WERI-Rb-1 (cell line): Measurements from ENCODE around the gene DBN1.

Experiments used
- DNase-seq: peaks from one replicate; pipeline ENCODE4 v3.0.0-alpha.2; 2020
- H3K27ac ChIP-seq: fragments of 250-450 bp; sonication (Bioruptor Pico); 2 replicates; pipeline ENCODE4 v1.5.1; 2020; ENCODE audit warnings: mild to moderate bottlenecking, moderate library complexity
- H3K27me3 ChIP-seq: fragments of 250-450 bp; sonication (Bioruptor Pico); 2 replicates; pipeline ENCODE4 v1.5.1; 2021; ENCODE audit warnings: mild to moderate bottlenecking, low read depth, moderate library complexity; ENCODE audit not compliant: insufficient read depth, severe bottlenecking
- H3K36me3 ChIP-seq: fragments of 250-450 bp; sonication (Bioruptor Pico); 2 replicates; pipeline ENCODE4 v1.5.1; 2020; ENCODE audit warnings: mild to moderate bottlenecking, moderate library complexity
- H3K4me3 ChIP-seq: 2 replicates; pipeline ENCODE4 v1.5.1; 2011; ENCODE audit warnings: low read depth, mild to moderate bottlenecking, control low read depth, low read length
- H3K9me3 ChIP-seq: fragments of 250-450 bp; sonication (Bioruptor Pico); 2 replicates; pipeline ENCODE4 v1.5.1; 2021; ENCODE audit warnings: mild to moderate bottlenecking, moderate library complexity; ENCODE audit not compliant: severe bottlenecking
- CTCF ChIP-seq: IDR thresholded peaks from 2 replicates; pipeline ENCODE4 v1.5.1; 2011; ENCODE audit warnings: low read depth, mild to moderate bottlenecking, control low read depth, inconsistent platforms, low read length

DBN1 gene

GRCh38 chr5:177515580-177515979 lies 42.1 kb upstream of the DBN1 start:
- no peaks in the 10 kb centered on the region for H3K9me3 ChIP-seq
- peak overlapping the region; percentile 80; the same call in 1 of the 2 replicates for H3K4me3 ChIP-seq
- no peak for TF ChIP-seq CTCF
- DNase-seq, result no peak
- no peak overlapping the region for H3K27ac ChIP-seq
- peaks cover 9% of the 10 kb centered on the region for H3K36me3 ChIP-seq
- H3K27me3 ChIP-seq, result no peaks in the 10 kb centered on the region

DNA sequence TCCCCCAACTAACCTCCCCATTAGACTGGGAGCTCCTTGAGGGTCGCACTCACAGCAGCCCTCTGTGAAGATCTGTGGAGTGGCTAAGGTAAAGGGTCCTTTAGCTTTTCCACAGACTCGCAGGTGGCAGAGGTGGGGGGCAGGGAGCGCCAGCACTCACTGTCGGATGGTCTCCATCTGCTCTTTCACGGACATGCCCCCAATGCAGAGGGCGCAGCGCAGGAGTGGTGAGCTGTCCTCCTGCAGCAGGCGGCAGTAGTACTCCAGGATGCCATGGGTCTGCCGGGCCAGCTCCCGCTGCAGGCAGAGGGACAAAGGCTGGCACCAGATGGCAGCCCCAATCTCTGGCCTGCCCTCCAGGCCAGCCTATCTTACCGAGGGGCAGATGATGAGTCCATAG lies 41.1 kb upstream of the DBN1 start:
- Histone ChIP-seq H3K4me3 (no peak overlapping the region), H3K9me3 (no peaks in the 10 kb centered on the region), H3K27me3 (no peaks in the 10 kb centered on the region), H3K36me3 (peaks cover 9% of the 10 kb centered on the region), H3K27ac (no peak overlapping the region)
- DNase-seq, result no peak
- no peak for TF ChIP-seq CTCF

- Histone ChIP-seq H3K4me3 (no peak overlapping the region), H3K27ac (no peak overlapping the region), H3K36me3 (peaks cover 9% of the 10 kb centered on the region), H3K27me3 (no peaks in the 10 kb centered on the region), H3K9me3 (no peaks in the 10 kb centered on the region)
- no peak for DNase-seq
- no peak for TF ChIP-seq CTCF
Measured at GRCh38 chr5:177513500-177513899, 40.1 kb upstream of the DBN1 start.

DNA sequence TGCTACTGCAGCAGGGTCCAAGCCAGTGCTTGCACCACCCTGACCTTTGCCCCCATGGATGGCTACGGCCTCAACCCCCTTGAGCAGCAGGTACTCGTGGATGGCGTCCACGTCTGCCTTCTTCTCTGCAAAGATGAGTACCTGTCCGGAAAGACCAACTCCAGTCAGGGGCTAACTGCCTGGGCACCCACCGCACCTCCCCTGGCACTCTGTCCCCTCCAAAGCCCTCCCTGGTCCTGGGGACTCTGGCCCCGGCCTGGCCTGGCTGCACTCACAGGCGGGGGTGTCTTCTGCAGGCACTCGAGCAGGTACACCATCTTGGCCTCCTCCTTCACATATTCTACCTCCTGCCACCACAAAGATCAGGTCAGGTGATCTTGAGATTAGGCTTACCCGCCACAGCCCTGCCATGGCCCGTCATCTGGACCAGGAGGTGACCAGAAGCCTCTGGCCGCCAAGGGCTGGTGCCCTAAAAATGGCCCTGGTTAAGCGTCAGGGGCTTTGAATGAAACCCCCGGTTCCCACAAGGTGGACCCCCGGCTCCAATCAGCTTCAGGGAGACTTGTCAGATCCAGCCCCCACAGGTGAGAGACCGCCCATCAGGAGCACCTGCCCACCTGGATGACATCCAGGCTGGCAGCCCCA lies 39.4 kb upstream of the DBN1 start:
- no peaks in the 10 kb centered on the region for H3K9me3 ChIP-seq
- H3K36me3 ChIP-seq, result peaks cover 9% of the 10 kb centered on the region
- no peaks in the 10 kb centered on the region for H3K27me3 ChIP-seq
- DNase-seq, result no peak
- no peak overlapping the region for H3K4me3 ChIP-seq
- no peak for TF ChIP-seq CTCF
- no peak overlapping the region for H3K27ac ChIP-seq

- H3K36me3 ChIP-seq, result peaks cover 9% of the 10 kb centered on the region
- H3K27ac ChIP-seq, result no peak overlapping the region
- no peaks in the 10 kb centered on the region for H3K9me3 ChIP-seq
- no peaks in the 10 kb centered on the region for H3K27me3 ChIP-seq
- no peak overlapping the region for H3K4me3 ChIP-seq
- no peak for DNase-seq
- no peak for TF ChIP-seq CTCF
Measured at GRCh38 chr5:177511796-177512675, 38.6 kb upstream of the DBN1 start.
